ENCODE measurements around the gene CSRP2.

- TF ChIP-seq, protein P1, sequence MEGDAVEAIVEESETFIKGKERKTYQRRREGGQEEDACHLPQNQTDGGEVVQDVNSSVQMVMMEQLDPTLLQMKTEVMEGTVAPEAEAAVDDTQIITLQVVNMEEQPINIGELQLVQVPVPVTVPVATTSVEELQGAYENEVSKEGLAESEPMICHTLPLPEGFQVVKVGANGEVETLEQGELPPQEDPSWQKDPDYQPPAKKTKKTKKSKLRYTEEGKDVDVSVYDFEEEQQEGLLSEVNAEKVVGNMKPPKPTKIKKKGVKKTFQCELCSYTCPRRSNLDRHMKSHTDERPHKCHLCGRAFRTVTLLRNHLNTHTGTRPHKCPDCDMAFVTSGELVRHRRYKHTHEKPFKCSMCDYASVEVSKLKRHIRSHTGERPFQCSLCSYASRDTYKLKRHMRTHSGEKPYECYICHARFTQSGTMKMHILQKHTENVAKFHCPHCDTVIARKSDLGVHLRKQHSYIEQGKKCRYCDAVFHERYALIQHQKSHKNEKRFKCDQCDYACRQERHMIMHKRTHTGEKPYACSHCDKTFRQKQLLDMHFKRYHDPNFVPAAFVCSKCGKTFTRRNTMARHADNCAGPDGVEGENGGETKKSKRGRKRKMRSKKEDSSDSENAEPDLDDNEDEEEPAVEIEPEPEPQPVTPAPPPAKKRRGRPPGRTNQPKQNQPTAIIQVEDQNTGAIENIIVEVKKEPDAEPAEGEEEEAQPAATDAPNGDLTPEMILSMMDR (IDR thresholded peaks at IDR 0.05): no peak
- no peak for TF ChIP-seq POLR2A (IDR thresholded peaks at IDR 0.05)
Observed at GRCh38 chr12:76891609-76892008, 12.8 kb upstream of the CSRP2 start.
